22Rv1 (cell line): ENCODE measurements around the gene BSND.

ENCODE experiments used
- H3K27ac ChIP-seq: fragments of 450-650 bp; 2 replicates; pipeline ENCODE4 v1.5.1; 2017
- CTCF ChIP-seq: fragments of 450-650 bp; IDR thresholded peaks from 2 replicates; pipeline ENCODE4 v1.5.1; 2017; ENCODE audit warnings: mild to moderate bottlenecking
- ZFX ChIP-seq: fragments of 450-650 bp; IDR thresholded peaks from 2 replicates; pipeline ENCODE4 v1.6.1; 2017; ENCODE audit warnings: antibody characterized with exemption, borderline replicate concordance

BSND gene

GRCh38 chr1:55049271-55049913, 50.7 kb downstream of the BSND start:
- TF ChIP-seq CTCF = no peak
- TF ChIP-seq ZFX = no peak
- no peak overlapping the region for H3K27ac ChIP-seq

DNA sequence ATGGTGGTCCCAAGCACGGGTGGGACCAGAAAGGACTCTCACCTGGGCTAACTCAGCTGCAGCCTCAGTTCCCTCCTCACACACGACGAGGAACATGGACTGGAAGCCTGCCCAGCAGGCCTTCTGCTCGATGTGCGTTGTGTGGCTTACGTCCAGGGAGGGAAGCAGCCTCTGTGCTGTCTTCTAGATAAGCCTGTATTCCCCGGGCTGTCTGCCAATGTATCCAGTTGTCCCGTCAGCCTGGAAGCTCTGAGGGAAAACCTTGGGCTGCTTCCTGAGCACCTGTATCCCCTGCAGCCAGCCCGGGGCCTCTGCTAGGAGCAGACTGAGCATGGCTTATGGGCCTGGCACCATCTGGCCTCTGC, 51.2 kb downstream of the BSND start:
- no peak overlapping the region for H3K27ac ChIP-seq

GRCh38 chr1:55050283-55050682, 51.5 kb downstream of the BSND start:
- TF ChIP-seq CTCF (no peak), ZFX (no peak)
- no peak overlapping the region for H3K27ac ChIP-seq

More for the DNA sequence above, 51.2 kb downstream of the BSND start:
- TF ChIP-seq CTCF = no peak

GRCh38 chr1:55051169-55051568, 52.4 kb downstream of the BSND start:
- TF ChIP-seq CTCF (no peak), ZFX (no peak)
- H3K27ac ChIP-seq = no peak overlapping the region

- no peak overlapping the region for H3K27ac ChIP-seq
- TF ChIP-seq ZFX (no peak), CTCF (no peak)
Observed at GRCh38 chr1:55051621-55052020, 52.9 kb downstream of the BSND start.

DNA sequence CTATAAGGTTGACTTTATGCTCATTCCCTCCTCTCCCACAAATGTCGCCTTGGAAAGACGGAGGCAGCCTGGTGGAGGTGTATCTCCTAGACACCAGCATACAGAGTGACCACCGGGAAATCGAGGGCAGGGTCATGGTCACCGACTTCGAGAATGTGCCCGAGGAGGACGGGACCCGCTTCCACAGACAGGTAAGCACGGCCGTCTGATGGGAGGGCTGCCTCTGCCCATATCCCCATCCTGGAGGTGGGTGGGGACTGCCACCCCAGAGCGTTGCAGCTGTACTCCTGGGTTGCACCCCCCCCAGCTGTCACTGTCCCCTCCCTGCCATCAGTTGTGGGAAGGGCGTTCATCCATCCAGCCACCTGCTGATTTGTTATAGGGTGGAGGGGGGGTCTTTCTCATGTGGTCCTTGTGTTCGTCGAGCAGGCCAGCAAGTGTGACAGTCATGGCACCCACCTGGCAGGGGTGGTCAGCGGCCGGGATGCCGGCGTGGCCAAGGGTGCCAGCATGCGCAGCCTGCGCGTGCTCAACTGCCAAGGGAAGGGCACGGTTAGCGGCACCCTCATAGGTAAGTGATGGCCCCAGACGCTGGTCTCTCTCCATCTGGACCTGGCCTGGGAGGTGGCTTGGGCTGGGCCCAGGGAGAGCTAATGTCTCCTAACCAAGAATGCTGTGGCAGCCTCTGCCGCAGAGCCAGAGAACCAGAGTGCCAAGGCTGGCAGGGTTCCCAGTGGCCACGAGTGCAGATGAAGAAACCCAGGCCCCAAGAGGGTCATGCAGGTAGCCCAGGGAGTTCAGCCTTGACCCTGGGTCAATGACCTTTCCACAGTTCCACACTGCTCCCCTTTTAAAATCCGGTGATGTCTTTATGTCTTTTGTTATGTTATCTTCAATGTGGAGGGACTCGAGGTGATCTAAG, 53.7 kb downstream of the BSND start:
- TF ChIP-seq CTCF (no peak), ZFX (no peak)
- H3K27ac ChIP-seq = no peak overlapping the region
